Measurements from ENCODE around the gene GNGT1. TPM values are rescaled to one million over a fixed set of nuclear protein-coding genes. Genes with fewer than 3 reads are reported as not detected.

Gene GNGT1
- total and polyA plus RNA-seq, 2 of the 8 experiments (the other 6 are each of a cell fraction or from before 2014, with no cell fraction given), result 0.26 TPM; not detected in 1

DNA sequence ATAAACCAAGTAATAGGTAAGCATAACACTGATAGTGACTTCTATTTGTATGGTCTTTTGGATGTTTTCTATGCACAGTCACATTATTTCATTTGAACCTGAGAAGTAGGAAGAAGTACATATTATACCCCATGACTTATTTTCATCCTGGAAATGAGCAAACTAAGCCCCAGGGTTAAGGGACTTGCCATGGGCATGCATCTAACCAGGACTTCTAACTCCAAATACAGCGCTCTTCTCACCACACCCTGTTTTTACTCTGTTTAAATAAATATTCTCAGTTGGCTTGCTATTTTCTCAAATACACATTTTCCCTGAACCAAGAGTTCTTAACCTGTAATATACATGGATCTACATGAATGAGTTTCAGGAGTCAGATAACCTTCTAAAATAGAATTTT, 31.5 kb downstream of the GNGT1 start:
- ChIA-PET POLR2A (ENCODE audit: partially characterized antibody) (no interaction called here), CTCF (ENCODE audit: partially characterized antibody) (no interaction called here)
- Histone ChIP-seq H3K4me1 (replicated peaks in 1 of 4; ENCODE audit: control insufficient read depth in 3 of 4, insufficient read depth in 4 of 4, low read length in 3 of 4) (no peaks in the 10 kb centered on the region), H3K18ac (ENCODE audit: extremely low read depth, low read length) (no peak overlapping the region), H2AK5ac (ENCODE audit: low read depth, low read length) (no peak overlapping the region), H3K79me2 (ENCODE audit: control insufficient read depth in 1 of 2, insufficient read depth in 2 of 2, low read length in 2 of 2) (no peaks in the 10 kb centered on the region), H4K5ac (ENCODE audit: insufficient read length, low read depth, low read length) (no peak overlapping the region), H4K20me1 (replicated peaks in 1 of 2; ENCODE audit: control insufficient read depth in 1 of 2, insufficient read depth in 2 of 2, low read length in 2 of 2) (no peaks in the 10 kb centered on the region), H2BK120ac (replicated peaks; ENCODE audit: low read depth, low read length) (no peak overlapping the region), H3K14ac (ENCODE audit: insufficient read length) (no peak overlapping the region), H3K9me3 (ENCODE audit: insufficient read depth in 2 of 2, low read depth in 1 of 2, low read length in 1 of 2) (no peaks in the 10 kb centered on the region), H3K23me2 (ENCODE audit: low read depth, low read length) (no peaks in the 10 kb centered on the region; the same call in 1 of the 2 replicates), H3K56ac (replicated peaks; ENCODE audit: insufficient read length, low read depth, low read length) (no peak overlapping the region), H2BK20ac (ENCODE audit: low read length) (no peak overlapping the region), H2BK15ac (ENCODE audit: low read length) (no peak overlapping the region), H2BK12ac (ENCODE audit: low read depth, low read length) (no peak overlapping the region), H3K36me3 (ENCODE audit: control insufficient read depth in 2 of 4, insufficient read depth in 4 of 4, low read length in 3 of 4) (no peaks in the 10 kb centered on the region), H4K8ac (ENCODE audit: extremely low read depth, insufficient read depth, low read length) (no peak overlapping the region), H3K79me1 (ENCODE audit: low read depth, low read length) (no peaks in the 10 kb centered on the region), H3K27ac (ENCODE audit: low read depth, low read length) (no peak overlapping the region), H3K4me2 (ENCODE audit: insufficient read depth in 1 of 2, low read depth in 2 of 2, low read length in 2 of 2) (no peak overlapping the region), H3K4me3 (ENCODE audit: extremely low read depth in 1 of 4, insufficient read depth in 2 of 4, low read depth in 3 of 4, low read length in 4 of 4) (no peak overlapping the region), H3K27me3 (replicated peaks in 1 of 4; ENCODE audit: control insufficient read depth in 3 of 4, extremely low read depth in 1 of 4, insufficient read depth in 3 of 4, low read length in 3 of 4) (peaks cover 0 to 1% (median 0%) of the 10 kb centered on the region in 4 experiments; a peak in 1 of 7 replicates), H3K4ac (replicated peaks; ENCODE audit: insufficient read length, low read depth, low read length) (no peak overlapping the region), H2AFZ (ENCODE audit: low read length) (no peak overlapping the region), H2BK5ac (ENCODE audit: low read depth, low read length) (no peak overlapping the region), H4K91ac (replicated peaks; ENCODE audit: insufficient read length, low read length) (no peak overlapping the region), H3K9ac (replicated peaks in 1 of 4; ENCODE audit: extremely low read depth in 1 of 4, low read depth in 3 of 4, low read length in 3 of 4) (no peak overlapping the region), H3K23ac (ENCODE audit: insufficient read length) (no peak overlapping the region)
- 88% methylated on average over 1 of the region's 1 CpG; no CpG with 5 or more reads in 1 of the 2 experiments for WGBS, 2 experiments (ENCODE audit: extremely low coverage in 1 of 2, insufficient coverage in 1 of 2, insufficient read length in 1 of 2, insufficient replicate concordance in 2 of 2, low coverage in 1 of 2, low lambda C conversion rate in 2 of 2, missing lambda C conversion rate in 1 of 2)
- TF ChIP-seq SAP30 (IDR thresholded peaks at IDR 0.05; ENCODE audit: insufficient read depth, insufficient replicate concordance, low read length), result no peak
- TF ChIP-seq RBBP5 (IDR thresholded peaks at IDR 0.05; ENCODE audit: borderline replicate concordance, low read depth, low read length), result no peak
- TF ChIP-seq, protein P1, sequence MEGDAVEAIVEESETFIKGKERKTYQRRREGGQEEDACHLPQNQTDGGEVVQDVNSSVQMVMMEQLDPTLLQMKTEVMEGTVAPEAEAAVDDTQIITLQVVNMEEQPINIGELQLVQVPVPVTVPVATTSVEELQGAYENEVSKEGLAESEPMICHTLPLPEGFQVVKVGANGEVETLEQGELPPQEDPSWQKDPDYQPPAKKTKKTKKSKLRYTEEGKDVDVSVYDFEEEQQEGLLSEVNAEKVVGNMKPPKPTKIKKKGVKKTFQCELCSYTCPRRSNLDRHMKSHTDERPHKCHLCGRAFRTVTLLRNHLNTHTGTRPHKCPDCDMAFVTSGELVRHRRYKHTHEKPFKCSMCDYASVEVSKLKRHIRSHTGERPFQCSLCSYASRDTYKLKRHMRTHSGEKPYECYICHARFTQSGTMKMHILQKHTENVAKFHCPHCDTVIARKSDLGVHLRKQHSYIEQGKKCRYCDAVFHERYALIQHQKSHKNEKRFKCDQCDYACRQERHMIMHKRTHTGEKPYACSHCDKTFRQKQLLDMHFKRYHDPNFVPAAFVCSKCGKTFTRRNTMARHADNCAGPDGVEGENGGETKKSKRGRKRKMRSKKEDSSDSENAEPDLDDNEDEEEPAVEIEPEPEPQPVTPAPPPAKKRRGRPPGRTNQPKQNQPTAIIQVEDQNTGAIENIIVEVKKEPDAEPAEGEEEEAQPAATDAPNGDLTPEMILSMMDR (IDR thresholded peaks at IDR 0.05; ENCODE audit: control extremely low read depth in 1 of 3, insufficient read depth in 1 of 3, low read depth in 1 of 3, low read length in 3 of 3), result no peak
- TF ChIP-seq CTBP2 (IDR thresholded peaks at IDR 0.05; ENCODE audit: borderline replicate concordance, insufficient read depth, insufficient read length, low read length), result no peak
- no peak for TF ChIP-seq MAFK (IDR thresholded peaks at IDR 0.05; ENCODE audit: low read depth, low read length)
- no peak for TF ChIP-seq TCF12 (IDR thresholded peaks at IDR 0.05; ENCODE audit: low read depth, low read length)
- TF ChIP-seq JUND (IDR thresholded peaks at IDR 0.05; ENCODE audit: low read length), result no peak
- TF ChIP-seq, protein P2, sequence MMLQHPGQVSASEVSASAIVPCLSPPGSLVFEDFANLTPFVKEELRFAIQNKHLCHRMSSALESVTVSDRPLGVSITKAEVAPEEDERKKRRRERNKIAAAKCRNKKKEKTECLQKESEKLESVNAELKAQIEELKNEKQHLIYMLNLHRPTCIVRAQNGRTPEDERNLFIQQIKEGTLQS (IDR thresholded peaks at IDR 0.05; ENCODE audit: insufficient read depth, low read depth, low read length), result no peak
- TF ChIP-seq SIX5 (IDR thresholded peaks at IDR 0.05; ENCODE audit: low read depth, low read length), result no peak
- FAIRE-seq (no peak), DNase-seq (ENCODE audit: low read depth in 1 of 2, low spot score in 2 of 2) (no peak)
